H1 (cell line): ENCODE measurements around the gene LPP. TPM values are rescaled to one million over a fixed set of nuclear protein-coding genes. Genes with fewer than 3 reads are reported as not detected.

Experiments
- FOSL1 ChIP-seq: IDR thresholded peaks from 2 replicates; pipeline ENCODE4 v1.6.1; 2011; ENCODE audit warnings: mild to moderate bottlenecking, low read depth, low read length, moderate library complexity; ENCODE audit not compliant: insufficient read depth
- KDM1A ChIP-seq: fragments of 200-600, 300-600 bp; sonication (generic); IDR thresholded peaks from 2 replicates; pipeline ENCODE4 v1.7.1; 2016; ENCODE audit warnings: mild to moderate bottlenecking, low read length, borderline replicate concordance
- TBP ChIP-seq: IDR thresholded peaks from 2 replicates; pipeline ENCODE4 v1.6.1; 2011; ENCODE audit warnings: low read depth, low read length, improper control_type of control experiment
- polyA plus RNA-seq, 7 experiments: library from polyadenylated mRNA; depleted of rRNA in 3 of 7; stranded (reverse) in 5 of 7; unstranded in 2 of 7; fragments of >200 nt in 5 of 7; fragments of 200-250 nt in 2 of 7; gene quantifications; 1 replicate in 5 of 7; 2 replicates in 1 of 7; 4 replicates in 1 of 7; pipeline versions ENCODE4 v1.2.1 to v1.2.3, GENCODE V29; 2011 to 2013; ENCODE audit warnings: missing spikeins in 2 of 7, mixed read lengths in 2 of 7
- total RNA-seq: library from RNA; stranded (reverse); fragmentation: NEBNext Ultra II Directional; extraction: Animal tissue kit (Norgen Biotek cat#: 25700); gene quantifications from 2 replicates; pipeline ENCODE4 v1.2.1, GENCODE V29; 2021

The LPP gene
- total and polyA plus RNA-seq, 2 of the 8 experiments (the other 6 are each of a cell fraction or from before 2014, with no cell fraction given), result 10.0 to 53.3 TPM

- TF ChIP-seq FOSL1 (no peak), TBP (no peak), KDM1A (no peak)
- TF ChIP-seq, all 59 proteins: peak for 0
Measured at GRCh38 chr3:188177721-188178120, 23.8 kb downstream of the LPP start (continued).
